Activated naive CD8-positive, alpha-beta T cell treated with anti-CD3 and anti-CD28 coated beads, Interleukin-2, amount 50 U/mL, for 24 hours (primary cell): ENCODE data around the gene KDM8.
A peak's percentile ranks its signal among the peaks of the same experiment; 100 is the strongest.

Experiments used
- ATAC-seq: fragments of 150-1000 bp; cut with Tn5 transposase; one replicate; pipeline ENCODE4 v1.10.0; 2021
- DNase-seq: peaks from one replicate; pipeline ENCODE4 v3.0.0; 2021
- H3K27ac Mint-ChIP-seq: one replicate; pipeline ENCODE4 v1.8.0; 2021; ENCODE audit warnings: mild to moderate bottlenecking, mixed read lengths
- H3K27me3 Mint-ChIP-seq: one replicate; pipeline ENCODE4 v1.8.0; 2021; ENCODE audit warnings: mixed read lengths
- H3K36me3 Mint-ChIP-seq: one replicate; pipeline ENCODE4 v1.8.0; 2021; ENCODE audit warnings: low read depth, mixed read lengths
- H3K4me1 Mint-ChIP-seq: one replicate; pipeline ENCODE4 v1.8.0; 2021; ENCODE audit warnings: mixed read lengths
- H3K4me3 Mint-ChIP-seq: one replicate; pipeline ENCODE4 v1.8.0; 2021; ENCODE audit warnings: mild to moderate bottlenecking, moderate library complexity, mixed read lengths
- H3K9me3 Mint-ChIP-seq: one replicate; pipeline ENCODE4 v1.8.0; 2021; ENCODE audit warnings: mixed read lengths

Gene KDM8

GRCh38 chr16:27236635-27237218, 33.4 kb downstream of the KDM8 start:
- peak; percentile 44 for ATAC-seq
- peaks cover 40% of the 10 kb centered on the region for H3K36me3 Mint-ChIP-seq
- no peaks in the 10 kb centered on the region for H3K9me3 Mint-ChIP-seq
- peak overlapping the region; percentile 61 for H3K4me3 Mint-ChIP-seq
- peaks cover 96% of the 10 kb centered on the region for H3K4me1 Mint-ChIP-seq
- H3K27ac Mint-ChIP-seq = peak overlapping the region; percentile 100
- no peak for DNase-seq
- no peaks in the 10 kb centered on the region for H3K27me3 Mint-ChIP-seq

GRCh38 chr16:27237219-27238015, 34.1 kb downstream of the KDM8 start:
- peaks cover 37% of the 10 kb centered on the region for H3K36me3 Mint-ChIP-seq
- peak overlapping the region; percentile 61 for H3K4me3 Mint-ChIP-seq

GRCh38 chr16:27238016-27238587, 34.8 kb downstream of the KDM8 start:
- H3K9me3 Mint-ChIP-seq = no peaks in the 10 kb centered on the region

More at GRCh38 chr16:27237219-27238015, 34.1 kb downstream of the KDM8 start:
- Mint-ChIP-seq H3K9me3 (no peaks in the 10 kb centered on the region), H3K4me1 (peaks cover 96% of the 10 kb centered on the region), H3K27ac (peak overlapping the region; percentile 100), H3K27me3 (no peaks in the 10 kb centered on the region)
- DNase-seq = peak; percentile 82
- ATAC-seq = peak; percentile 82

GRCh38 chr16:27238591-27238990, 35.3 kb downstream of the KDM8 start:
- Mint-ChIP-seq H3K27me3 (no peaks in the 10 kb centered on the region), H3K4me1 (peaks cover 96% of the 10 kb centered on the region), H3K9me3 (no peaks in the 10 kb centered on the region), H3K36me3 (peaks cover 27% of the 10 kb centered on the region), H3K4me3 (peak overlapping the region; percentile 61), H3K27ac (peak overlapping the region; percentile 100)
- DNase-seq (no peak), ATAC-seq (no peak)

More at GRCh38 chr16:27238016-27238587, 34.8 kb downstream of the KDM8 start:
- peak; percentile 63 for DNase-seq
- Mint-ChIP-seq H3K4me3 (peak overlapping the region; percentile 61), H3K27ac (peak overlapping the region; percentile 100), H3K4me1 (peaks cover 96% of the 10 kb centered on the region), H3K36me3 (peaks cover 32% of the 10 kb centered on the region), H3K27me3 (no peaks in the 10 kb centered on the region)
- ATAC-seq = no peak

- H3K9me3 Mint-ChIP-seq = no peaks in the 10 kb centered on the region
- peaks cover 23% of the 10 kb centered on the region for H3K36me3 Mint-ChIP-seq
- DNase-seq = no peak
- no peak overlapping the region for H3K4me3 Mint-ChIP-seq
- H3K27me3 Mint-ChIP-seq = no peaks in the 10 kb centered on the region
- H3K4me1 Mint-ChIP-seq = peaks cover 96% of the 10 kb centered on the region
- peak overlapping the region; percentile 100 for H3K27ac Mint-ChIP-seq
- no peak for ATAC-seq
Observed at GRCh38 chr16:27239026-27239425, 35.7 kb downstream of the KDM8 start.

GRCh38 chr16:27239906-27240655, 36.8 kb downstream of the KDM8 start:
- H3K27ac Mint-ChIP-seq = peak overlapping the region; percentile 100
- ATAC-seq (no peak), DNase-seq (no peak)
- no peaks in the 10 kb centered on the region for H3K9me3 Mint-ChIP-seq
- no peaks in the 10 kb centered on the region for H3K27me3 Mint-ChIP-seq
- H3K36me3 Mint-ChIP-seq = peaks cover 23% of the 10 kb centered on the region
- H3K4me1 Mint-ChIP-seq = peaks cover 96% of the 10 kb centered on the region
- no peak overlapping the region for H3K4me3 Mint-ChIP-seq

GRCh38 chr16:27240948-27241531, 37.7 kb downstream of the KDM8 start:
- ATAC-seq (no peak), DNase-seq (no peak)
- Mint-ChIP-seq H3K4me3 (no peak overlapping the region), H3K4me1 (peaks cover 96% of the 10 kb centered on the region), H3K36me3 (peaks cover 26% of the 10 kb centered on the region), H3K27me3 (no peaks in the 10 kb centered on the region), H3K27ac (no peak overlapping the region), H3K9me3 (no peaks in the 10 kb centered on the region)

GRCh38 chr16:27241658-27242057, 38.3 kb downstream of the KDM8 start:
- H3K27ac Mint-ChIP-seq = peak overlapping the region; percentile 29
- ATAC-seq = no peak
- H3K36me3 Mint-ChIP-seq = peaks cover 26% of the 10 kb centered on the region
- H3K27me3 Mint-ChIP-seq = no peaks in the 10 kb centered on the region
- no peak overlapping the region for H3K4me3 Mint-ChIP-seq
- peaks cover 96% of the 10 kb centered on the region for H3K4me1 Mint-ChIP-seq
- H3K9me3 Mint-ChIP-seq = no peaks in the 10 kb centered on the region
- no peak for DNase-seq

- peak overlapping the region; percentile 92 for H3K27ac Mint-ChIP-seq
Observed at GRCh38 chr16:27242398-27242797, 39.1 kb downstream of the KDM8 start.

GRCh38 chr16:27242868-27243590, 39.7 kb downstream of the KDM8 start:
- ATAC-seq (no peak), DNase-seq (no peak)
- Mint-ChIP-seq H3K27me3 (no peaks in the 10 kb centered on the region), H3K4me1 (peaks cover 96% of the 10 kb centered on the region), H3K27ac (peak overlapping the region; percentile 92), H3K36me3 (peaks cover 35% of the 10 kb centered on the region), H3K9me3 (peaks cover 3% of the 10 kb centered on the region), H3K4me3 (peak overlapping the region; percentile 51)

More at GRCh38 chr16:27242398-27242797, 39.1 kb downstream of the KDM8 start:
- H3K4me1 Mint-ChIP-seq = peaks cover 96% of the 10 kb centered on the region
- H3K9me3 Mint-ChIP-seq = no peaks in the 10 kb centered on the region
- DNase-seq = no peak
- H3K4me3 Mint-ChIP-seq = peak overlapping the region; percentile 51
- no peaks in the 10 kb centered on the region for H3K27me3 Mint-ChIP-seq
- H3K36me3 Mint-ChIP-seq = peaks cover 31% of the 10 kb centered on the region
- no peak for ATAC-seq

- no peak for DNase-seq
- Mint-ChIP-seq H3K4me1 (peaks cover 94% of the 10 kb centered on the region), H3K4me3 (no peak overlapping the region), H3K27me3 (no peaks in the 10 kb centered on the region), H3K36me3 (peaks cover 39% of the 10 kb centered on the region), H3K27ac (peak overlapping the region; percentile 92), H3K9me3 (peaks cover 4% of the 10 kb centered on the region)
- ATAC-seq = no peak
Observed at GRCh38 chr16:27243725-27244362, 40.5 kb downstream of the KDM8 start.

GRCh38 chr16:27244363-27244755, 41.0 kb downstream of the KDM8 start:
- Mint-ChIP-seq H3K27ac (peak overlapping the region; percentile 92), H3K36me3 (peaks cover 40% of the 10 kb centered on the region), H3K4me1 (peaks cover 94% of the 10 kb centered on the region), H3K27me3 (no peaks in the 10 kb centered on the region), H3K4me3 (no peak overlapping the region), H3K9me3 (peaks cover 4% of the 10 kb centered on the region)
- DNase-seq = no peak
- no peak for ATAC-seq
